BLaER1 (cell line): ENCODE data around the gene UNC13C.

Experiments used
- H3K27ac ChIP-seq: shearing (Covaris generic); formaldehyde crosslinking; 2 replicates; pipeline ENCODE4 v1.8.1; 2022
- H3K27me3 ChIP-seq: shearing (Covaris generic); formaldehyde crosslinking; 2 replicates; pipeline ENCODE4 v1.8.1; 2022
- H3K36me3 ChIP-seq: shearing (Covaris generic); formaldehyde crosslinking; 2 replicates; pipeline ENCODE4 v1.8.1; 2022
- H3K4me1 ChIP-seq: shearing (Covaris generic); formaldehyde crosslinking; 2 replicates; pipeline ENCODE4 v1.8.1; 2022
- H3K4me2 ChIP-seq: shearing (Covaris generic); formaldehyde crosslinking; 2 replicates; pipeline ENCODE4 v1.8.1; 2022
- H3K4me3 ChIP-seq: shearing (Covaris generic); formaldehyde crosslinking; 2 replicates; pipeline ENCODE4 v1.8.1; 2022
- H3K9ac ChIP-seq: shearing (Covaris generic); formaldehyde crosslinking; 2 replicates; pipeline ENCODE4 v1.8.1; 2022
- H3K9me3 ChIP-seq: shearing (Covaris generic); formaldehyde crosslinking; 2 replicates; pipeline ENCODE4 v1.8.1; 2022
- H4K20me1 ChIP-seq: shearing (Covaris generic); formaldehyde crosslinking; 2 replicates; pipeline ENCODE4 v1.8.1; 2022
- Cebpa-rat ChIP-seq: shearing (Covaris generic); IDR thresholded peaks from 2 replicates; pipeline ENCODE4 v1.8.1; 2022

UNC13C gene

GRCh38 chr15:54599386-54599785 is 621.1 kb downstream of the UNC13C start:
- no peaks in the 10 kb centered on the region for H3K9me3 ChIP-seq
- no peaks in the 10 kb centered on the region for H3K4me1 ChIP-seq
- no peak overlapping the region for H3K4me2 ChIP-seq
- H3K4me3 ChIP-seq, result no peak overlapping the region
- no peak overlapping the region for H3K9ac ChIP-seq
- no peaks in the 10 kb centered on the region for H4K20me1 ChIP-seq
- H3K27me3 ChIP-seq, result no peaks in the 10 kb centered on the region
- no peak for TF ChIP-seq Cebpa-rat
- no peaks in the 10 kb centered on the region for H3K36me3 ChIP-seq
- no peak overlapping the region for H3K27ac ChIP-seq

GRCh38 chr15:54605043-54605442 is 626.8 kb downstream of the UNC13C start:
- Histone ChIP-seq H4K20me1 (no peaks in the 10 kb centered on the region), H3K27ac (no peak overlapping the region), H3K9ac (no peak overlapping the region), H3K27me3 (no peaks in the 10 kb centered on the region), H3K4me1 (no peaks in the 10 kb centered on the region), H3K4me3 (no peak overlapping the region), H3K4me2 (no peak overlapping the region), H3K9me3 (no peaks in the 10 kb centered on the region), H3K36me3 (no peaks in the 10 kb centered on the region)
- no peak for TF ChIP-seq Cebpa-rat

GRCh38 chr15:54605556-54605955 is 627.3 kb downstream of the UNC13C start:
- no peaks in the 10 kb centered on the region for H3K4me1 ChIP-seq
- H3K4me3 ChIP-seq, result no peak overlapping the region
- H3K27ac ChIP-seq, result no peak overlapping the region
- no peaks in the 10 kb centered on the region for H4K20me1 ChIP-seq
- no peak overlapping the region for H3K9ac ChIP-seq
- H3K27me3 ChIP-seq, result no peaks in the 10 kb centered on the region
- H3K4me2 ChIP-seq, result no peak overlapping the region
- H3K9me3 ChIP-seq, result no peaks in the 10 kb centered on the region
- no peak for TF ChIP-seq Cebpa-rat
- no peaks in the 10 kb centered on the region for H3K36me3 ChIP-seq

DNA sequence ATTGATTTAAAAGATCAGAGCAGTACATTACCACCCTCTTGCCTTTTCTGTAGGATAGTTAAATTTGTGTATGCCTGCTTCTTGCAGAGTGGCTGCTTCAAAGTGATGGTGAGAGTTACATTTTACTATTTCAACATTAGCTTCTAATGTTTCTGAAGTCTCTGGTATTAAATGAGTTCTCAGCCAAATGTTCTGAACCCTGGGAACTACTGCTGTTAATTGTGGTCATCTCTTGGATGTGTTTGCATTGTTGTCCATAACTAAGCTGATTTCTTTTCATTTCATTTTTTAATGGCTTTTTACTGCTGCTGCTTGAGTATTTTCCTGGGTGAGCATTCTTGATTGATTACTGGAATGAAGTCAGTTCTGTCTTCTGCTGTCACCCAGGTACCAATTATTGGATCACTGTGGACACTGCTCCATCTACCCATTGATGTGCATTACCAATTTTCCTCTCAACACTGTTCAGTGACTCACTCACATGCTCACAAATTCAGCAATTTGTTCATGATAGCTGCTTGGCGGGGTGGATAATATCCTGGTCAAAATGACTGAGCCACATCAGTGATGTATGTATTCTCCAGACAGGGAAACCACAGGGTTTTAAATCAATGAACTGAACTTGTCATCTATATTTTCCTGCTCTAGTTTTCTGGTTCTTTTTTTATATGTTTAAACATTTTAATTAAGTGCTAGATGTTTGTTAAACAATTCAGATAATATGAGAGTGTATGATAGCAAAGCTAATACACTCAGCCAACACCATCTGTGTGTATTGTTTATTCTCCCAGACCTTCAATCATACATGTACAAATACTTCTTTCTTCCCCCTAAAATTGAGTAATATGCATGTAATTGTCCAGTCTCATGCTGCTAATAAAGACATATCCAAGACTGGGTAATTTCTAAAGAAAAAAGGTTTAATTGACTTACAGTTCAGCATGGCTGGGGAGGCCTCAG is 630.9 kb downstream of the UNC13C start:
- no peak for TF ChIP-seq Cebpa-rat
- no peak overlapping the region for H3K27ac ChIP-seq
- no peak overlapping the region for H3K9ac ChIP-seq
- no peak overlapping the region for H3K4me3 ChIP-seq
- no peaks in the 10 kb centered on the region for H3K27me3 ChIP-seq
- H3K4me2 ChIP-seq, result no peak overlapping the region
- H3K9me3 ChIP-seq, result no peaks in the 10 kb centered on the region
- peaks cover 6% of the 10 kb centered on the region for H3K4me1 ChIP-seq
- H3K36me3 ChIP-seq, result no peaks in the 10 kb centered on the region
- no peaks in the 10 kb centered on the region for H4K20me1 ChIP-seq

DNA sequence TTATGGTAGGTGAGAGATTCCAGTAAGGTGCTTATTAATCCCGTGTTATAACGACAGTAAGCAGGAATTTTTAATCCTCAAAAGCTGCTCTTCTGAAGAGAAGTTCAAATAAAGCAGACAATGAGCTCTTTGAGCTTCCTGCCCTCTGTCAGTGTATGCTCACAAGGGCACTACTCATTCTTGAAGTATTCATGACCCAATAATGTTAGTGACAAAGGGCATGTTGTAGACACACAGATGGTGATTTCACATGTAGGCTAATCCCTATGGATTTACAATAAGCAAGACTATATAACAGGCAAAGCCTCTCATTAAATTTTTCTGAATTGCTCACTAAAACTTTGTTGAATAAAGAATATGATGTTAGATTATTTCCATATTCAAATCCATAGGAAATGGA is 639.9 kb downstream of the UNC13C start:
- H3K27me3 ChIP-seq, result no peaks in the 10 kb centered on the region
- H3K27ac ChIP-seq, result no peak overlapping the region
- no peak for TF ChIP-seq Cebpa-rat
- H3K36me3 ChIP-seq, result no peaks in the 10 kb centered on the region
- no peak overlapping the region for H3K9ac ChIP-seq
- H3K4me2 ChIP-seq, result no peak overlapping the region
- no peaks in the 10 kb centered on the region for H4K20me1 ChIP-seq
- H3K4me3 ChIP-seq, result no peak overlapping the region
- peaks cover 8% of the 10 kb centered on the region for H3K4me1 ChIP-seq
- H3K9me3 ChIP-seq, result no peaks in the 10 kb centered on the region

DNA sequence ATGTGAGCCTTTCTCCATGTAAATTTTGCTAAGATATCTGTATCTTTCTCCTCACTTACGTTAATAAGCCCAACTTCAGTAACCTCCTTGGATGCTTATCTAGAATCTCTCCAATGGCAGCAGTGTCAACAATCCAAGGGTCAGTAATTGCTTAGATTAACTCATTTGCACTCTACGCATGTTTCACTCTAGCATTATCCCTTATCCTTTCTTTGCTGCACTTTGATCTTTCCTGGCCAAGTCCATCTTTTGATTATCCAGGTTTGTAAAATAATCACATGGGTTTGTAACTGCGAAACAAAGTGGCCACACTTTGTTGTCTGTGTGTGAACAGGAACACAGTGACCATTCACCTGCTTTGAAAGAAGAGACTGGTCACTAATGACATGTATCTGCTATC is 640.9 kb downstream of the UNC13C start:
- Histone ChIP-seq H3K9me3 (no peaks in the 10 kb centered on the region), H3K4me3 (no peak overlapping the region), H3K27me3 (no peaks in the 10 kb centered on the region), H4K20me1 (no peaks in the 10 kb centered on the region), H3K4me2 (no peak overlapping the region), H3K9ac (no peak overlapping the region), H3K36me3 (no peaks in the 10 kb centered on the region), H3K27ac (no peak overlapping the region), H3K4me1 (peaks cover 2% of the 10 kb centered on the region)
- no peak for TF ChIP-seq Cebpa-rat

GRCh38 chr15:54620916-54621315 is 642.7 kb downstream of the UNC13C start:
- H3K9ac ChIP-seq, result no peak overlapping the region
- H3K27me3 ChIP-seq, result no peaks in the 10 kb centered on the region
- no peaks in the 10 kb centered on the region for H3K9me3 ChIP-seq
- H3K4me2 ChIP-seq, result no peak overlapping the region
- H3K36me3 ChIP-seq, result no peaks in the 10 kb centered on the region
- TF ChIP-seq Cebpa-rat, result no peak
- no peak overlapping the region for H3K4me3 ChIP-seq
- H3K4me1 ChIP-seq, result no peaks in the 10 kb centered on the region
- no peaks in the 10 kb centered on the region for H4K20me1 ChIP-seq
- no peak overlapping the region for H3K27ac ChIP-seq

DNA sequence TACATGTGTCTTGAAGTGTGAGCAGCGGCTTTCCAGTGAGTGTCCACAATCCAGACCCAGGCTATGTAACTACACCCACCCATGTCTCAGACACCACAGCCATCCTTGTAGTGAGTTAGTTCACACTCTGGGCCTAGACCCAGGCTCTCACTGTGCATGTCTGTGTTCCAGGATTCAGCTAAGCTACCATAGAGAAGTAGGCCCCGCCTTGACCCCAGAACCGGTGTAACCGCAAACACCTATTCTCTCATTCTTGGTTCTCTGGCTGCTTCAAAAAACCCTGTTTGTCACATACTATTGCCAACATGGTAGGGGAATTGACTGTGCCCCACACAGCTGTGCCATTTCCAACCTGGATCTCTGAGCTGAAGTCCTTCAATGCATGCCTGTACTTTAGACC is 657.9 kb downstream of the UNC13C start:
- H4K20me1 ChIP-seq, result no peaks in the 10 kb centered on the region
- no peak for TF ChIP-seq Cebpa-rat
- no peak overlapping the region for H3K4me2 ChIP-seq

DNA sequence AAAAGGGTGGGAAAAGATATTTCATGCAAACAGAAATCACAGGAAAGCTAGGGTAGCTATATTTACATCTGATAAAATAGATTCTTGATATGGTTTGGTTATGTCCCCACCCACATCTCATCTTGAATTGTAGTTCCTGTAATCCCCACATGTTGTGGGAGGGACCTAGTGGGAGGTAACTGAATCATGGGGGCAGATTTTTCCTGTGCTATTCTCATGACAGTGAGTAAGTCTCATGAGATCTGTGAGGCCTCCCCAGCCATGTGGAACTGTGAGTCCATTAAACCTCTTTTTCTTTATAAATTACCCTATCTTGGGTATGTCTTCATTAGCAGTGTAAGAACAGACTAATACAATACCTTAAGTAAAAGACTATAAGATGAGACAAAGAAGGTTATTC is 660.4 kb downstream of the UNC13C start:
- H3K36me3 ChIP-seq, result no peaks in the 10 kb centered on the region
- H3K4me3 ChIP-seq, result no peak overlapping the region
- no peak overlapping the region for H3K27ac ChIP-seq
- H3K9ac ChIP-seq, result no peak overlapping the region
- no peaks in the 10 kb centered on the region for H3K27me3 ChIP-seq
- H3K4me2 ChIP-seq, result no peak overlapping the region
- no peak for TF ChIP-seq Cebpa-rat
- H3K4me1 ChIP-seq, result no peaks in the 10 kb centered on the region
- H4K20me1 ChIP-seq, result no peaks in the 10 kb centered on the region
- peaks cover 6% of the 10 kb centered on the region; the same call in 1 of the 2 replicates for H3K9me3 ChIP-seq

More for the DNA sequence above, 657.9 kb downstream of the UNC13C start:
- Histone ChIP-seq H3K4me3 (no peak overlapping the region), H3K36me3 (no peaks in the 10 kb centered on the region), H3K27me3 (no peaks in the 10 kb centered on the region), H3K4me1 (no peaks in the 10 kb centered on the region), H3K9ac (no peak overlapping the region), H3K9me3 (peaks cover 6% of the 10 kb centered on the region; the same call in 1 of the 2 replicates), H3K27ac (no peak overlapping the region)

GRCh38 chr15:54640873-54641272 is 662.6 kb downstream of the UNC13C start:
- no peak overlapping the region for H3K9ac ChIP-seq
- H4K20me1 ChIP-seq, result no peaks in the 10 kb centered on the region
- no peak for TF ChIP-seq Cebpa-rat
- H3K9me3 ChIP-seq, result peaks cover 6% of the 10 kb centered on the region; the same call in 1 of the 2 replicates
- H3K4me3 ChIP-seq, result no peak overlapping the region
- no peaks in the 10 kb centered on the region for H3K36me3 ChIP-seq
- H3K4me2 ChIP-seq, result no peak overlapping the region
- H3K27ac ChIP-seq, result no peak overlapping the region
- no peaks in the 10 kb centered on the region for H3K27me3 ChIP-seq
- no peaks in the 10 kb centered on the region for H3K4me1 ChIP-seq
